Measurements from ENCODE around the gene NTHL1.

The NTHL1 gene

GRCh38 chr16:2071454-2072202 lies 24.0 kb upstream of the NTHL1 start:
- in situ Hi-C loops (cut with MboI; ENCODE audit: low pct_unique_long_range_greater_than_20kb, low sequenced_read_pairs), result no loop called here
- no peak for DNase-seq

DNA sequence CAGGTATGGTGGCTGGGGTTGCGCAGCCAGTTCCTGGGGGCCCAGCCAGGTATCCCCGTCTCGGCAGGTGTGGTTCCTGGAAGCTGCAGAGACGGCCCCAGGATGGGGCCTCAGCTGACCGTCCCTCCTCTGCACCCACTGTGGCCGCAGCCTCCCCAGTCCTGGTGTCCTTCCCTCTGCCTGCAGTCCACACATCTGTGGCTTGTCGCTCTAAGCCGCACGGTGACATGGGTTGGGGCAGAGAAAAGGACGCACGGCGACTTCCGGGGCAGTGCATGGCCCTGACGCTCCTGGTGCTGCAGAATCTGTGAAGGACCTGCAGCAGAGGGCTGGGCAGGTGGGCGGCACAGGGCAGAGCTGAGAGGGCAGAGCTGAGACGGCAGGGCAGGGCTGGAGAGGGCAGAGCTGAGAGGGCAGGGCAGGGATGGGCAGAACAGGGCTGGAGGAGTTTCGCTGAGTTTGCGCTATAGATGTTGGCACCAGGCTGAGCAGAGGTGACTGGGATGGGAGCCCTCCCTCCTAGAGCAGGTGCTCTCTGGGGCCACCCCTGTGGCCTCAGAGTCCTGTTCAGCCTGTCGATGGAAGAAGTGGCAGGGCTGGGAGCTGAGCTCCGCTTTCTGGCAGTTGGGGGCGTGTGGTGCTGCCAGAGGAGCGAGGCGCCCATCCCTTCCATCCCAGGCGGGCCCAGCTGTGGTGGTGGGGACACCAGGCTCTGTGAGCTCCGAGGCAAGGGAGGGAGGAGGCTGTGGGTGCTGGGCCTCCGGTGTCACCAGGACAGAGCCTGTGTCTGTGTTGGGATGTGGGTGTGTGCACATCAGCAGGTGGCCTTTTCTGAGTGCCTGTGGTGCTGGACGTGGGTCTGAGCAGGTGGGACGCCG lies 23.2 kb upstream of the NTHL1 start:
- no peak for DNase-seq
- in situ Hi-C loops (cut with MboI; ENCODE audit: low pct_unique_long_range_greater_than_20kb, low sequenced_read_pairs), result no loop called here

- DNase-seq, result no peak
- in situ Hi-C loops (cut with MboI; ENCODE audit: low pct_unique_long_range_greater_than_20kb, low sequenced_read_pairs), result no loop called here
Measured at GRCh38 chr16:2066139-2066538, 18.5 kb upstream of the NTHL1 start.

- no peak for DNase-seq
- in situ Hi-C loops (cut with MboI; ENCODE audit: low pct_unique_long_range_greater_than_20kb, low sequenced_read_pairs), result no loop called here
Measured at GRCh38 chr16:2064368-2064945, 16.8 kb upstream of the NTHL1 start.

GRCh38 chr16:2063861-2064260 lies 16.2 kb upstream of the NTHL1 start:
- in situ Hi-C loops (cut with MboI; ENCODE audit: low pct_unique_long_range_greater_than_20kb, low sequenced_read_pairs), result no loop called here

GRCh38 chr16:2062801-2063200 lies 15.2 kb upstream of the NTHL1 start:
- in situ Hi-C loops (cut with MboI; ENCODE audit: low pct_unique_long_range_greater_than_20kb, low sequenced_read_pairs), result no loop called here
- no peak for DNase-seq

More at GRCh38 chr16:2063861-2064260, 16.2 kb upstream of the NTHL1 start:
- no peak for DNase-seq

- DNase-seq, result no peak
- in situ Hi-C loops (cut with MboI; ENCODE audit: low pct_unique_long_range_greater_than_20kb, low sequenced_read_pairs), result no loop called here
Measured at GRCh38 chr16:2061526-2061925, 13.9 kb upstream of the NTHL1 start.

DNA sequence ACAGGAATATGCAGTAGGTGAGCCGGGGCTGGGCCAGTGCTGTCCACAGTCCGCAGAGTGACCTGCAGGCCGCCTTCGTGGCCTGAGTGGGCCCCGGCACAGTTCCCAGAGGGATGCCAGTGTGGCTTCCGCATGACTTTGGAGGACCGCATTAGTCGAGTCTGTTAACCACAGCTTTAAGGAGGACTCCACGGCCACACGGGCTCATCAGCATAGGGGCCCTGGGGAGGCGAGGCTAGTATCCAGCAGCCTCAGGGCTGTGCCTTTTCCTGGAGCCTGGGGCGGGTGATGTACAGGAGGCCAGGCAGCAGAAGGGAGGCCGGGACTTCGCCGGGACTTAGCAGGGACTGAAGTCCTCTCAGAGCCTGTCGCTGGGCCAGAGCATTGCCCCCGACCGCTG lies 13.4 kb upstream of the NTHL1 start:
- in situ Hi-C loops (cut with MboI; ENCODE audit: low pct_unique_long_range_greater_than_20kb, low sequenced_read_pairs), result no loop called here
- no peak for DNase-seq

DNA sequence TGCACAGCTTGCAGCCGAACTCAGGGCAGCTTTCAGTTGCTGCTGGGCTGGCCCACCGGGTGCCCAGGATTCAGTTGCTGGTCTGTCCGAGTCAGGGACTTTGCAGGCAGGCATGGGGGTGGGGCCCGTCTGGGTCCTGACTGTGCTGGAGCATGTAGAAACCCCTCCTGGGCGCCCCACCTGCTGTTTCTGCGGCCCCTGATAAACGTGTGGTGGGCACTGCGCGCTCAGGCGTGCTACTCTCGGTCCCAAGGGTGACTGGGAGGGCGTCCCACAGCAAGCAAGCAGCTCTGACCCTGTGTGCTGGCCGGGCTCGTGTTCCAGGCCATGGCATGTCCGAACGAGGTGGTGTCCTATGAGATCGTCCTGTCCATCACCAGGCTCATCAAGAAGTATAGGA lies 12.7 kb upstream of the NTHL1 start:
- DNase-seq, result no peak
- in situ Hi-C loops (cut with MboI; ENCODE audit: low pct_unique_long_range_greater_than_20kb, low sequenced_read_pairs), result no loop called here

- in situ Hi-C loops (cut with MboI; ENCODE audit: low pct_unique_long_range_greater_than_20kb, low sequenced_read_pairs), result no loop called here
- DNase-seq, result no peak
Measured at GRCh38 chr16:2058872-2059271, 11.2 kb upstream of the NTHL1 start.

- DNase-seq, result no peak
- in situ Hi-C loops (cut with MboI; ENCODE audit: low pct_unique_long_range_greater_than_20kb, low sequenced_read_pairs), result no loop called here
Measured at GRCh38 chr16:2058420-2058819, 10.8 kb upstream of the NTHL1 start.

DNA sequence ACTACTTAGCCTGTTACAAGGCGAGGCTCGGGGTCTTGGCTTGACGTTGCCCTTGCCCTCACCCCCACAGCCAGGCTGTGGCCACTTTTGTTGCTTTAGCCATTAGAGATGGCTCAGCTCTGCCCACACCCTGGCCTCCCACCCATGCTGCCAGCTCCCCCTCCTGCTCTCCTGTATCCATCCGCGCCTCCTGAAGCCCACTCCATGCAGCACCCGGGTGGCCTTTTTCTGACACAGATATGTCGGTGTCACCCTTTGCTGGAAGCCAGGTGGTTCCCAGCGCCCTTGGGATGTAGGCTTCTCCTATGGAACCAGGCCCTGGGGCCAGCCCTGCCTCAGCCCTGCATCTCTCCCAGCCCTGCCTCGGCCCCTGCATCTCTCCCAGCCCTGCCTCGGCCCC lies 9.8 kb upstream of the NTHL1 start:
- in situ Hi-C loops (cut with MboI; ENCODE audit: low pct_unique_long_range_greater_than_20kb, low sequenced_read_pairs), result no loop called here
- DNase-seq, result no peak

GRCh38 chr16:2056681-2057407 lies 9.2 kb upstream of the NTHL1 start:
- in situ Hi-C loops (cut with MboI; ENCODE audit: low pct_unique_long_range_greater_than_20kb, low sequenced_read_pairs), result no loop called here
- no peak for DNase-seq

DNA sequence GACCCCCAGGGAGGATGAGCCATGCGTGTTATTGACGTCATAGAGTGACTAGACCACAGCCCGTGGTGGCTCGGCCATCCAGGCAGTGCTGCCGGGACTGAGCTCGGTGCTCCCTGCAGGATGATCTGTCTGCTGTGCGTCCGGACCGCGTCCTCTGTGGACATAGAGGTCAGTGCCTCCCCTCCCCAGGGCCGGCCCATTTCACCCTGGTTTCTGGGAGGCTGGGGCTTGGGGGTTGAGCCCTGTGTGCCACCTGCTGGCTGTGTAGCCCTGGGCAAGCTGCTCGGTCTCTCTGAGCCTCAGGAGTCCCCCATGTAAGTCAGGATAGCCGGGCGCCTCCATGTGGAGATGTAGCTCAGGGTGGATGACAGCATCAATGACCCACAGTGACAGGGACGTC lies 8.4 kb upstream of the NTHL1 start:
- no peak for DNase-seq
- in situ Hi-C loops (cut with MboI; ENCODE audit: low pct_unique_long_range_greater_than_20kb, low sequenced_read_pairs), result no loop called here

DNA sequence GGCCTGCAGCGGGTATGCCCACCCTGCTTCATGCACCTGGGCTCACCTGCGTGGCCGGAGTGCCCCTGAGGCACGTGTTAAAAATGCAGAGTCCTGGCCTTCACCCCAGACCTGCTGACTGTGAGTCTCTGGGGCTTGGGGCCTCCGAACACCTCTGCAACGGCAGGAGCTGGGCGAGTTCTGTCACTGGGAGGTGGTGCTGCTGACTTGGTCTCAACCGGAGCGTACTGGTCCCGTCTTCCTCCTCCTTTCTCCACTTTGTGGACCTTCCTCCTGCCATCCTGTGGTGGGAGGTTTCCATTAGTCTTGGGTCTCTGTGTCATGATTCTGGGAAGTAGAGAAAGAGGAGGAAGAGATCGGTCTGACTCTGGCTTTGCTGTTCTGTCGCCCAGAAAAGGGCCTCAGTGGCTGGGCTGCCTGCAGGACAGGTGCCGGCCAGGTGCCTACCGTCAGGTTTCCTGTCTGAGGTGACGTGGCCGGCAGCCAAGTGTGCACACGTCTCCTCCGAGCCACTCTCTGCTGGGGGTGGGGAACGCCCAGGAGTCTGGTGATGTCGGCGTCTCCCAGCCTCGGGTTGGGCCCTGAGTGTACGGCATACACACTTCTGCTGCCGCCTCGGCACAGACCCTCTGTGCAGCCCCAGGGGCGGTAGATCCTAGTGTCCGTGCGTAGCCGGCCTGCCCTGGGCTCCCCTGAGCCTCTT lies 7.1 kb upstream of the NTHL1 start:
- no peak for DNase-seq

GRCh38 chr16:2053897-2054296 lies 6.3 kb upstream of the NTHL1 start:
- in situ Hi-C loops (cut with MboI; ENCODE audit: low pct_unique_long_range_greater_than_20kb, low sequenced_read_pairs), result no loop called here
- no peak for DNase-seq

More for the DNA sequence above, 7.1 kb upstream of the NTHL1 start:
- in situ Hi-C loops (cut with MboI; ENCODE audit: low pct_unique_long_range_greater_than_20kb, low sequenced_read_pairs), result no loop called here

DNA sequence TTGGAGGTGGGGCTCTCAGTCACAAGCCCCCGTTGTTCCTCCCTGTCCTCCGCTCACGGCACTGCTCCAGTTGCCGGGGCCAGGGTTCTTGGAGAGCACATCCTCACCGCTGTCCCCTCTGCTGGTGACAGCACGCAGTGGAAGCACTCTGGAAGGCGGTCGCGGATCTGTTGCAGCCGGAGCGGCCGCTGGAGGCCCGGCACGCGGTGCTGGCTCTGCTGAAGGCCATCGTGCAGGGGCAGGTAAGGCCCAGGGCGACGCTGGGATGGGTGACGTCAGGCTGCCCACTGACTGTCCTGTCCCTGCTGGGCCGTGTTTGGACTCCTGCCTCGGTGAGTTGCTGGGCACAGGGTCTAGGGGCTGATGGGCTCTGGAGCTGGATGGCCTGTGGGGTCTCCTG lies 5.6 kb upstream of the NTHL1 start:
- in situ Hi-C loops (cut with MboI; ENCODE audit: low pct_unique_long_range_greater_than_20kb, low sequenced_read_pairs), result no loop called here
- DNase-seq, result no peak

DNA sequence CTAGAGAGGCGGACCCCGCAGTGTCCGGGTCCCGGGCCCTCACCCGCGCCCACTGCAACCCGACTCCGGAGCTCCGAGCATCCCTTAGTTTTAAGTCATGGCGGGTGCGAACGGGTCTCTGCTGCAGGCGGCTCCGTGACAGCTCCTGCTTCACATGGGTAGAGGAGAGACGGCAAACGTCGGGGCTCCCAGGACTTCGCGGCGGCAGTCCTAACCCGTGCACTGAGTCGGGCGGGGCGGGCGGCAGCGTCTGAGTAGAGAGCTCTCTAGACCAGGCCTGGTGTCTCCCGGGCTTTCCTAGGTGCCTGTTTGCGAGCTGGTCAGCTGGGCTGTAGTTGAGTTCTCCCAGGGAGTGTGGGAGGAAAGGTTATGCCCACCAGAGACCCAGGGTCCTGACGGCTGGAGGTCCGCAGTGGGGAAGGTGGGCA lies 496 bp upstream of the NTHL1 start:
- in situ Hi-C loops (cut with MboI; ENCODE audit: low pct_unique_long_range_greater_than_20kb, low sequenced_read_pairs), result no loop called here
- DNase-seq, result no peak

DNA sequence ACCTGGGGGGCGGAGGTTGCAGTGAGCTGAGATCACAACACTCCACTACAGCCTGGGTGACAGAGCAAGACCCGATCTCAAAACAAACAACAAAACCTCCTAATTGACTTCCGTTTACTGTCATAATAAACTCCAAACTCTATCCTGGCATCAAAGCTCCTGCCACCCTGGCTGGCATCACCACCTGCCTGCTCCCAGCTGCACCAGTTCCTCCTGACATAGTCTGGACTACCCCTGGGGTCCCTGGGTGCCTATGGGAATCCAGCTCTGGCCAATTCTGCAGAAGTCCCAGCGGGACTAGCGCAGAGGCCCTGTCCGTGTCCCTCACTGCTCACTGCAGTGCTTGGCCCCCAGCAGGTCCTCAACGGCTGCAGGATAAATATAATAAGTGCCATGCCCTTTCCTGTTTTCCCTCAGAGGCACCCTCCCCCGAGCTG lies 723 bp downstream of the NTHL1 start:
- DNase-seq, result no peak
- in situ Hi-C loops (cut with MboI; ENCODE audit: low pct_unique_long_range_greater_than_20kb, low sequenced_read_pairs), result no loop called here

Data from KBM-7 (cell line).